Stimulated activated naive B cell treated with anti-CD40 and anti-IgM and Interleukin-4, amounts not matched to agents 10 μg/mL and 1 μg/mL and 100 μg/mL, for 72 hours (primary cell): ENCODE data around the gene ZFAND2A.
"Not testable (repeated sequence)": the region's sequence is repeated elsewhere in the genome, so short reads cannot be mapped to it uniquely, and the experiment has no call there.

Source experiments
- ATAC-seq, 2 donors: fragments of 150-1000 bp; cut with Tn5 transposase; replicated peaks; 2 replicates each; pipeline ENCODE4 v1.10.0; 2021; ENCODE audit warnings: moderate library complexity in 1 of 2
- DNase-seq: peaks from one replicate; pipeline ENCODE4 v3.0.0; 2021
- H3K27ac Mint-ChIP-seq: one replicate; pipeline ENCODE4 v1.8.0; 2022; ENCODE audit warnings: mild to moderate bottlenecking, mixed read lengths
- H3K27me3 Mint-ChIP-seq, 2 donors: one replicate each; pipeline ENCODE4 v1.8.0; 2022; ENCODE audit warnings: mixed read lengths in 2 of 2
- H3K36me3 Mint-ChIP-seq, 2 donors: one replicate each; pipeline ENCODE4 v1.8.0; 2022; ENCODE audit warnings: mixed read lengths in 2 of 2, mild to moderate bottlenecking in 1 of 2
- H3K4me1 Mint-ChIP-seq, 2 donors: one replicate each; pipeline ENCODE4 v1.8.0; 2022; ENCODE audit warnings: mixed read lengths in 2 of 2, mild to moderate bottlenecking in 1 of 2
- H3K4me3 Mint-ChIP-seq, 2 donors: one replicate each; pipeline ENCODE4 v1.8.0; 2022; ENCODE audit warnings: mild to moderate bottlenecking in 2 of 2, mixed read lengths in 2 of 2, moderate library complexity in 1 of 2
- H3K9me3 Mint-ChIP-seq, 2 donors: one replicate each; pipeline ENCODE4 v1.8.0; 2022; ENCODE audit warnings: mixed read lengths in 2 of 2, mild to moderate bottlenecking in 1 of 2

Gene ZFAND2A

DNA sequence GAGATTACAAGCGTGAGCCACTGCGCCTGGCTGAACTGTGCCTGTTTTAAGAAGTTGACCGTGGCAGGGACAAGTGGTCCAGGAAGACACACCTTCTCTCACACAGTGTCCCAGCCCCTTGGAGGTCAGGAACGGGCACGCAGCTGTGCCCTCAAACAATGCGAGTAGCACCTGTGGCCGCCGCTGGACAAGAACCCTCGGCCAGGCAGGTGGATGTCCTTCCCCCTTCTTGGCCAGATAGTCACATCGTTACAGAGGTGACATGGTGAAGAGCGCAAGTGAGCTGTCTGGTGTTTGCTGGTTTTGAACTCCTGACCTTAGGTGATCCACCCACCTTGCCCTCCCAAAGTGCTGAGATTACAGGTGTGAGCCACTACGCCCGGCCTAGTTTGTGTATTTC lies 8.8 kb downstream of the ZFAND2A start:
- Mint-ChIP-seq H3K36me3 (peaks cover 24 to 44% of the 10 kb centered on the region in 2 donors), H3K4me1 (peaks cover 4 to 12% of the 10 kb centered on the region in 2 donors), H3K27me3 (no peaks in the 10 kb centered on the region), H3K9me3 (no peaks in the 10 kb centered on the region), H3K27ac (no peak overlapping the region), H3K4me3 (no peak overlapping the region)
- no peak for DNase-seq
- no peak for ATAC-seq

DNA sequence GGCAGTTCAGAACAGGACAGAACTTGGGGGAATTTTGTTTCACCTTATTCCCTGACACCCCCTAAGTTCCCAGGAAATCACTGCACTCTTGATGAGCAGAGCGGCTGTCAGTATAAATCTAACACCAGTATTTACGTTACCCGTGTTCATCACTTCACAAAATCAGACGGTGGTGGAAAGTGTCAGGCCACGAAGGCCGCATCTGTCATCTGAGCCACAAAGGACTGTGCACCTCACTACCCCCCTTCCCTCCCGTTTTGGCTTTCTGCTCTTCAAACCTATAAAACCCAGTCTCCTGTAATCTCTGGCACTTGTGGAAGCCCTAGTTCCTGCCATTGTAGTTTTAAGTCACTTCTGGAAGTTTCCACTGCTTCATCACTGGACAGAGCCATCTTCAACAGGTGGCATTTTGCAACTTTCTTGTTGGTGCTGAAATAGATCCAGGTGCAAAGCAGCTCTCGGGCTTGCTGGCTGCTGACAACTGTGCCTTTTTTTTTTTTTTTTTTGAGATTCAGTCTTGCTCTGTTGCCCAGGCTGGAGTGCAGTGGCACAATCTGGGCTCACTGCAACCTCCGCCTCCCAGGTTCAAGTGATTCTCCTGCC lies 9.5 kb downstream of the ZFAND2A start:
- ATAC-seq (no peak), DNase-seq (no peak)
- no peaks in the 10 kb centered on the region for H3K9me3 Mint-ChIP-seq
- no peak overlapping the region for H3K4me3 Mint-ChIP-seq
- no peaks in the 10 kb centered on the region for H3K27me3 Mint-ChIP-seq
- H3K36me3 Mint-ChIP-seq: peaks cover 24 to 43% of the 10 kb centered on the region in 2 donors
- peaks cover 4 to 12% of the 10 kb centered on the region in 2 donors for H3K4me1 Mint-ChIP-seq
- no peak overlapping the region for H3K27ac Mint-ChIP-seq

GRCh38 chr7:1149351-1149794 lies 10.6 kb downstream of the ZFAND2A start:
- Mint-ChIP-seq H3K4me1 (peaks cover 5 to 10% of the 10 kb centered on the region in 2 donors), H3K36me3 (peaks cover 16 to 32% of the 10 kb centered on the region in 2 donors), H3K27ac (no peak overlapping the region), H3K27me3 (no peaks in the 10 kb centered on the region), H3K9me3 (no peaks in the 10 kb centered on the region), H3K4me3 (no peak overlapping the region)
- DNase-seq: no peak
- no peak for ATAC-seq

GRCh38 chr7:1147873-1148272 lies 12.1 kb downstream of the ZFAND2A start:
- ATAC-seq, H3K9me3 Mint-ChIP-seq, DNase-seq, H3K4me1 Mint-ChIP-seq, H3K27me3 Mint-ChIP-seq, H3K4me3 Mint-ChIP-seq, H3K27ac Mint-ChIP-seq: not testable (repeated sequence)
- peaks cover 6 to 18% of the 10 kb centered on the region in 2 donors for H3K36me3 Mint-ChIP-seq

DNA sequence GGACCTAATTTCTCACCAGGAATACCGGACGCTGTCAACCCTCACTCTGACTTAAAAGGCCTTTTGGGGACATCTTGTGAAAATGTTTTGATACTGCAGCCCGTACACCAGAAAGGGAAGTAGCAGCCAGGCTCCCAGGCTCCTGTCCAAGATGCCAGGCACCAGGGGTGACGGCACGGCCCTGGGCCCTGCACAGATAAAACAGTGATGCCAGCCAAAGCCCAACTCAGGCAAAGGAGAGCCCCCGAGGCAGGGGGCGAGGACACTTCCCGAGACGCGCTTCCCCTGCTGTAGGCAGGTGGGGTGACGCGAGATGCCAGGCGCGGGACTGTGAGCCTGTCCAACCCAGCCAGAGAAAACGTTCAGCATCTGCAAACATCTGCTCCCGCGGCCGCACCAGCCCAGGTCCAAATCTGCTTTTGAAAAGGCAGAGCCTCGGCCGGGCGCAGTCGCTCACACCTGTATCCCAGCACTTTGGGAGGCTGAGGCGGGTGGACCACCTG lies 15.7 kb downstream of the ZFAND2A start:
- Mint-ChIP-seq H3K9me3 (peaks cover 0 to 6% of the 10 kb centered on the region in 2 donors), H3K4me1 (peaks cover 13 to 27% of the 10 kb centered on the region in 2 donors), H3K36me3 (peaks cover 0 to 17% of the 10 kb centered on the region in 2 donors), H3K4me3 (no peak overlapping the region), H3K27ac (peak overlapping the region; percentile 25), H3K27me3 (no peaks in the 10 kb centered on the region)
- ATAC-seq (peak; percentile 35 to 43), DNase-seq (no peak)

GRCh38 chr7:1143031-1143430 lies 17.0 kb downstream of the ZFAND2A start:
- H3K4me1 Mint-ChIP-seq: peaks cover 16 to 34% of the 10 kb centered on the region in 2 donors
- H3K9me3 Mint-ChIP-seq, H3K4me3 Mint-ChIP-seq, H3K27ac Mint-ChIP-seq, ATAC-seq, DNase-seq, H3K27me3 Mint-ChIP-seq: not testable (repeated sequence)
- H3K36me3 Mint-ChIP-seq: peaks cover 0 to 14% of the 10 kb centered on the region in 2 donors

- no peaks in the 10 kb centered on the region for H3K27me3 Mint-ChIP-seq
- no peak for ATAC-seq
- peaks cover 0 to 14% of the 10 kb centered on the region in 2 donors for H3K36me3 Mint-ChIP-seq
- peaks cover 18 to 37% of the 10 kb centered on the region in 2 donors for H3K4me1 Mint-ChIP-seq
- peak overlapping the region; percentile 95 for H3K27ac Mint-ChIP-seq
- peaks cover 0 to 6% of the 10 kb centered on the region in 2 donors for H3K9me3 Mint-ChIP-seq
- no peak for DNase-seq
- no peak overlapping the region for H3K4me3 Mint-ChIP-seq
Observed at GRCh38 chr7:1142051-1142635, 17.9 kb downstream of the ZFAND2A start.

DNA sequence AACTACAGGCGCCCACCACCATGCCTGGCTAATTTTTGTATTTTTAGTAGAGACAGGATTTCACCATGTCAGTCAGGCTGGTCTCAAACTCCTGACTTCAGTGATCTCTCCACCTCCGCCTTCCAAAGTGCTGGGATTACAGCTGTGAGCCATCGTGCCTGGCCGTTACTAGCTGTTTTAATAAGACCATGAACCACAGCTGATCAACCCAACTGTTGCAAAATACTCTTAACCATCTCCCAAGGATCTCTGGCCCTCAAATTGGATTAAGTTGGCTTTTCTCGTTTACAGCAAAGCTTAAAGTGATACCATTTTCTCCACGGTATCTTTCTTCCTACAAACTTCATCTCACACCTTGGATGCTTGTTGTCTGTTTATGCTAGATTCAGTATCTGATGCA lies 18.3 kb downstream of the ZFAND2A start:
- no peaks in the 10 kb centered on the region for H3K27me3 Mint-ChIP-seq
- peaks cover 0 to 14% of the 10 kb centered on the region in 2 donors for H3K36me3 Mint-ChIP-seq
- ATAC-seq: no peak
- no peak for DNase-seq
- H3K4me1 Mint-ChIP-seq: peaks cover 23 to 42% of the 10 kb centered on the region in 2 donors
- peak overlapping the region; percentile 95 for H3K27ac Mint-ChIP-seq
- H3K9me3 Mint-ChIP-seq: peaks cover 0 to 6% of the 10 kb centered on the region in 2 donors
- no peak overlapping the region for H3K4me3 Mint-ChIP-seq

- DNase-seq (peak; percentile 61), ATAC-seq (peak; percentile 48 to 57)
- H3K4me1 Mint-ChIP-seq: peaks cover 24 to 45% of the 10 kb centered on the region in 2 donors
- H3K27me3 Mint-ChIP-seq: no peaks in the 10 kb centered on the region
- peak overlapping the region; percentile 95 for H3K27ac Mint-ChIP-seq
- peaks cover 0 to 6% of the 10 kb centered on the region in 2 donors for H3K9me3 Mint-ChIP-seq
- H3K36me3 Mint-ChIP-seq: peaks cover 0 to 14% of the 10 kb centered on the region in 2 donors
- no peak overlapping the region for H3K4me3 Mint-ChIP-seq
Observed at GRCh38 chr7:1140476-1141104, 19.4 kb downstream of the ZFAND2A start.

GRCh38 chr7:1137517-1138167 lies 22.4 kb downstream of the ZFAND2A start:
- peak overlapping the region; percentile 89 to 93 for H3K4me3 Mint-ChIP-seq
- H3K27me3 Mint-ChIP-seq: no peaks in the 10 kb centered on the region
- ATAC-seq: peak; percentile 64 to 80
- H3K27ac Mint-ChIP-seq: peak overlapping the region; percentile 97
- no peak for DNase-seq
- peaks cover 0 to 6% of the 10 kb centered on the region in 2 donors for H3K9me3 Mint-ChIP-seq
- peaks cover 4 to 24% of the 10 kb centered on the region in 2 donors for H3K36me3 Mint-ChIP-seq
- peaks cover 24 to 47% of the 10 kb centered on the region in 2 donors for H3K4me1 Mint-ChIP-seq

GRCh38 chr7:1136841-1137516 lies 23.0 kb downstream of the ZFAND2A start:
- Mint-ChIP-seq H3K36me3 (peaks cover 10 to 26% of the 10 kb centered on the region in 2 donors), H3K4me1 (peaks cover 22 to 49% of the 10 kb centered on the region in 2 donors), H3K9me3 (peaks cover 0 to 6% of the 10 kb centered on the region in 2 donors), H3K4me3 (peak overlapping the region; percentile 74 to 76), H3K27me3 (no peaks in the 10 kb centered on the region), H3K27ac (peak overlapping the region; percentile 63)
- no peak for ATAC-seq
- DNase-seq: no peak

DNA sequence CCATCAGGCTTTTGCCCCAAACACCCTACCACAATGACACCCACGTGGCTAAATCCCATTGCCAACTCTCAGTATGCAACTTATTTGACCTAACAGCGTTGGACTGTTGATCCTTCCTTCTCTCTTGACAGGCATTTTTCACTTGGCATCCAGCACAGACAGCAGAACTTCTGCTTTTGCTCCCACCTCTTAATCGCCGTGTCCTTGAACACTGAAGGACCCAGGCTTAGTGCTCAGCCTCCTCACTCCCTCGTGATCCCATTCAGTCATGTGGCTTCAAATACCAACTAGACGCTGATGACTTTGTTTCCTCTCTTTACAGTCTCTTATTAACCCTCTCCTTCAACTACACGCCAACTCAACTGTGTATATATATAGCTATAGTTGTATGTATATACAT lies 25.0 kb downstream of the ZFAND2A start:
- no peak for DNase-seq
- H3K36me3 Mint-ChIP-seq: peaks cover 16 to 28% of the 10 kb centered on the region in 2 donors
- H3K4me3 Mint-ChIP-seq: no peak overlapping the region
- peak overlapping the region; percentile 1 for H3K27ac Mint-ChIP-seq
- peaks cover 15 to 39% of the 10 kb centered on the region in 2 donors for H3K4me1 Mint-ChIP-seq
- no peak for ATAC-seq
- H3K9me3 Mint-ChIP-seq: peaks cover 0 to 3% of the 10 kb centered on the region in 2 donors
- H3K27me3 Mint-ChIP-seq: no peaks in the 10 kb centered on the region

- DNase-seq (no peak), ATAC-seq (no peak)
- Mint-ChIP-seq H3K4me1 (peaks cover 5 to 18% of the 10 kb centered on the region in 2 donors), H3K9me3 (peaks cover 0 to 3% of the 10 kb centered on the region in 2 donors), H3K27me3 (no peaks in the 10 kb centered on the region), H3K4me3 (no peak overlapping the region), H3K27ac (no peak overlapping the region), H3K36me3 (peaks cover 27 to 40% of the 10 kb centered on the region in 2 donors)
Observed at GRCh38 chr7:1131471-1132265, 28.3 kb downstream of the ZFAND2A start.
